DOHH2 (cell line): ENCODE data around the gene CAPN15.

Experiments used
- H3F3A ChIP-seq: fragments of 200-600 bp; sonication (generic), shearing (Covaris generic); 2 replicates; pipeline ENCODE4 v1.6.0; 2016; ENCODE audit warnings: antibody characterized with exemption, mild to moderate bottlenecking; ENCODE audit not compliant: control insufficient read depth, insufficient read depth
- H3K27ac ChIP-seq: fragments of 200-600 bp; sonication (generic); 2 replicates; pipeline ENCODE4 v1.5.1; 2014; ENCODE audit warnings: low read depth, mild to moderate bottlenecking, low read length, moderate library complexity
- H3K27me3 ChIP-seq: fragments of 200-600 bp; sonication (generic); 2 replicates; pipeline ENCODE4 v1.6.1; 2014; ENCODE audit warnings: mild to moderate bottlenecking, low read length, mixed read lengths; ENCODE audit not compliant: control insufficient read depth
- H3K36me3 ChIP-seq: fragments of 200-600 bp; sonication (generic); 2 replicates; pipeline ENCODE4 v1.6.1; 2014; ENCODE audit warnings: mild to moderate bottlenecking, low read length, moderate library complexity, mixed read lengths; ENCODE audit not compliant: control insufficient read depth
- H3K4me1 ChIP-seq: fragments of 200-600 bp; sonication (generic); 2 replicates; pipeline ENCODE4 v1.6.1; 2014; ENCODE audit warnings: mild to moderate bottlenecking, low read length, mixed read lengths; ENCODE audit not compliant: control insufficient read depth
- H3K4me2 ChIP-seq: fragments of 200-600 bp; sonication (generic); 2 replicates; pipeline ENCODE4 v1.6.0; 2014; ENCODE audit warnings: mild to moderate bottlenecking, low read length, moderate library complexity
- H3K4me3 ChIP-seq: fragments of 200-600 bp; sonication (generic); 2 replicates; pipeline ENCODE4 v1.5.1; 2014; ENCODE audit warnings: mild to moderate bottlenecking, low read length, mixed read lengths
- H3K79me2 ChIP-seq: fragments of 200-600 bp; sonication (generic); 2 replicates; pipeline ENCODE4 v1.6.1; 2014; ENCODE audit warnings: mild to moderate bottlenecking, low read length, mixed read lengths; ENCODE audit not compliant: control insufficient read depth
- H3K9me2 ChIP-seq: fragments of 200-600 bp; sonication (generic); replicated peaks from 2 replicates; pipeline ENCODE4 v1.6.1; 2014; ENCODE audit warnings: mild to moderate bottlenecking, low read length, mixed read lengths; ENCODE audit not compliant: control insufficient read depth
- H3K9me3 ChIP-seq: fragments of 200-600 bp; sonication (generic); 2 replicates; pipeline ENCODE4 v1.6.1; 2014; ENCODE audit warnings: antibody characterized with exemption, low read length, mixed read lengths; ENCODE audit not compliant: control insufficient read depth, insufficient read depth
- H4K20me1 ChIP-seq: fragments of 200-600 bp; sonication (generic); 2 replicates; pipeline ENCODE4 v1.6.0; 2014; ENCODE audit warnings: low read depth, mild to moderate bottlenecking, antibody characterized with exemption, low read length, moderate library complexity; ENCODE audit not compliant: control insufficient read depth, insufficient read depth
- CTCF ChIP-seq: fragments of 200-600 bp; sonication (generic); IDR thresholded peaks from one replicate; pipeline ENCODE4 v1.5.1; 2014; ENCODE audit warnings: antibody characterized with exemption, mild to moderate bottlenecking, low read depth, low read length; ENCODE audit not compliant: poor library complexity, severe bottlenecking
- EZH2phosphoT487 ChIP-seq: fragments of 200-600 bp; sonication (generic); IDR thresholded peaks from 2 replicates; pipeline ENCODE4 v1.6.1; 2017; ENCODE audit warnings: borderline replicate concordance, mild to moderate bottlenecking, antibody characterized with exemption, low read length, moderate library complexity, mixed read lengths

The CAPN15 gene

GRCh38 chr16:588639-588888 lies 61.1 kb downstream of the CAPN15 start:
- TF ChIP-seq EZH2phosphoT487, result no peak
- no peak for TF ChIP-seq CTCF
- Histone ChIP-seq H3K4me3 (peak overlapping the region; percentile 73), H3K36me3 (peaks cover 9% of the 10 kb centered on the region), H3K9me2 (no peaks in the 10 kb centered on the region), H3K9me3 (no peaks in the 10 kb centered on the region), H3K4me2 (peak overlapping the region; percentile 78), H3K79me2 (peaks cover 49% of the 10 kb centered on the region), H3K27me3 (no peaks in the 10 kb centered on the region), H4K20me1 (peaks cover 4% of the 10 kb centered on the region; the same call in 1 of the 2 replicates), H3F3A (no peaks in the 10 kb centered on the region; the same call in 1 of the 2 replicates), H3K27ac (peak overlapping the region; percentile 92), H3K4me1 (peaks cover 38% of the 10 kb centered on the region)

DNA sequence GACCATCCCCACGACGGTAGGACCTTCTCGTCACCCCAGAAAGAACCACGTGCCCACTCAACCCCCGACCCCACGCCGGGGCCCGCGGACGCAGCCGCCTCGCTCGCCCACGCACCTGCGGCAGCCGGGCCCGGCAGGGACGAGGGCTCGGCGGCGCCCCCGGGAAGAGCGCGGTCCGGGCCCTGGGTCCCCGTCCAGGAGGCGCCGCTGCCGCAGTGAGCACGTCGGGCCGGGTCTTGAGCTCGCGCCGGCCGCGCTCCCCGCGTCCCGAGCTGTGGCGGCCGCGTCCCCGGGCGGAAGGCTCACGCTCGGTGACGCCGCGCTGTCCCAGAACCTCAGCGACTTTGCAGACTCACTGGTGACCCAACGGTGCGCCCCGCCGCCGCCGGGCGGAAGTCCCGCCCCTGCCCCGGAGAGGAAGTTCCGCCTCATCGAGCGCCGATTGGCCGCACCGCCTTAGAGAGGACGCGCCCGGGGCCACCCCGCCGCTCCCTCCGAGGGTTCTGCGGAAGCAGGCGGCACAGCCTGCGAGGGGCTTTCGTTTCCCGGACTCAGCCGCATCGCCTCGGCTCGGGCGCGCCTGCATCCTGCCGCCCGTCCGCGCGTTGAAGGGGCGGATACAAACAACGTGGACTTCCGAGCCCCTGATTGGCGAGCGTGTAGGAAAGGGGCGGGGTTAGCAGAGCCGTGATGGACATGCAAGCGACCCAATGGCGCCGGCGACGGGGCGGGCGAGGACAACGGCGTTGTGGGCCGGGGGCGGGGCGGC lies 61.6 kb downstream of the CAPN15 start:
- TF ChIP-seq CTCF (no peak), EZH2phosphoT487 (no peak)
- peaks cover 9% of the 10 kb centered on the region for H3K36me3 ChIP-seq
- peak overlapping the region; percentile 73 for H3K4me3 ChIP-seq
- no peaks in the 10 kb centered on the region; the same call in 1 of the 2 replicates for H3F3A ChIP-seq
- H3K27ac ChIP-seq, result peak overlapping the region; percentile 92
- no peaks in the 10 kb centered on the region for H3K27me3 ChIP-seq
- peak overlapping the region; percentile 78 for H3K4me2 ChIP-seq
- H3K9me2 ChIP-seq, result no peaks in the 10 kb centered on the region
- peaks cover 4% of the 10 kb centered on the region; the same call in 1 of the 2 replicates for H4K20me1 ChIP-seq
- H3K4me1 ChIP-seq, result peaks cover 43% of the 10 kb centered on the region
- no peaks in the 10 kb centered on the region for H3K9me3 ChIP-seq
- H3K79me2 ChIP-seq, result peaks cover 54% of the 10 kb centered on the region

DNA sequence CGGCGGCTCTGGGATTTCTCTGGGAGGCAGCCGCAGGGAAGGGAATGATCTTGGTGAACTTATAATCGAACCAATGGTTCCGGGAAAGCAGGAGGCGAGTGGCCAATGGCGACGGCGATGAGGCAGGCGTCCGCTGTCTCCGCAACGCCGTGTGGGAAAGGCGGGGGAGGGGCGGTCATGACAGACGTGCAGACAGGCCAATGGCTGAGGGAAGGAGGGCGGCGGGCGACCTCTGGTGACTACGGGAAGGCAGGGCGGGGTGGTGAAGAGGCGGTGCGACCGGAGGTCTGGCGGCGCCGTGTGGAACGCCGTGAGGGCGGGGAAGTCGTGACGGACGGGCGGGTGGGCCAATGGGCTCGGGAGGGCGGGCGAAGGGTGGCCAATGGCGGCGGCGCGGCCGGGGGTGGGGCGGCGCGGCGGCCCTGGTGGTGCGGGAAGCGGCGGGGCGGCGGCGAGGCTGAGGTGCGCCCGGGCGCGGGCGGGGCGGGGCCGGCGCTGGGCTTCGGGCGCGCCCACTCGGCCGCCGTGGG lies 62.2 kb downstream of the CAPN15 start, which contains the start of gene RAB40C:
RAB40C (plus strand) TSS at position 409 of the 530 bp plus-strand sequence. CDS start 226 bp downstream, outside the sequence.
- peak within 1 kb of the TSS; percentile 91 for H3K4me2 ChIP-seq
- peak within 1 kb of the TSS; percentile 92 for H3K27ac ChIP-seq
- peak within 1 kb of the TSS; percentile 79 for H3K4me3 ChIP-seq
- H3K36me3 ChIP-seq, result peaks cover 9% of the 10 kb centered on the region
- no peak for TF ChIP-seq EZH2phosphoT487
- no peak for TF ChIP-seq CTCF
- H3K9me2 ChIP-seq, result no peaks in the 10 kb centered on the region
- peaks cover 4% of the 10 kb centered on the region; the same call in 1 of the 2 replicates for H4K20me1 ChIP-seq
- H3K79me2 ChIP-seq, result peaks cover 61% of the 10 kb centered on the region
- H3K9me3 ChIP-seq, result no peaks in the 10 kb centered on the region
- no peaks in the 10 kb centered on the region for H3K27me3 ChIP-seq
- no peaks in the 10 kb centered on the region; the same call in 1 of the 2 replicates for H3F3A ChIP-seq
- peaks cover 43% of the 10 kb centered on the region for H3K4me1 ChIP-seq
